ENCODE data around the gene C2.

Gene C2

DNA sequence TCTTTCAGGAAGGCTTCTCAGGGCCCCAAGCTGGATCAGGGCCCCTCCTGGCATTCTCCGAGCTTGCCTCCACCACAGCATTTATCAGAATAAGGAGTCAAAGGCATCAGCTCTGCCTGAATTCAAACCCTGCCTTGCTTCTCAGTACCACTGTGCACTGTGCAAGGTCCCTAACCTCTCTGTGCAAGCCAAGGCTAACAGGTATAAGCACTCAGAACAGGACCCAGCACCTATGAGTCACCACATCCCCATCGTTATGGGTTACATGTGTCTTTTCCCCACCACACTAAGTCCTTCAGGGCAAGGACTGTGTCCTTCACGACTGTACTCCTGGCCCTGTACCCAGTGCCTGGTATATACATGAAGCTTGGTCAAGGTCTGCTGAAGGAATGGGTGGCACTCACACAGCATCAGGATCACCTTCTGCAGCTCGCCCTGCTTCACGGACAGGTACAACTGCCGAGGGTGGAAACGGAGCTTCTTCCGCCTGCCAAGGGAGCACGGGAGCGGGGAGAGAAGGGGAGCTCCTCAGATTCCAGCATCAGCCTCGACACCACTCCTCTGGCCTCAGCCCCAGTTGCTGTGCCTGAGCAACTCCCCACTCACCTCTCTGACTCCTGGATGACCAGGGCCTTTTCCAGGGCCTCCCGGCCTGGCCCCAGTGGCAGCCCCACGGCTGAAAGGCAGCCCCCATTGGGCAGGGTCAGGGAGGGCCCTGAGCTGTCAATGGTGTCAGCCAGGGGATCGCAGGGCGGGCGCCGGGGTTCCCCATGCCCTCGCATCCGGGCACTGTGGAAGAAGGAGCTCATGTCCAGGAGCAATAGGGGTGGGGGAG is 40.1 kb upstream of the C2 start:
- TF ChIP-seq TCF12 (IDR thresholded peaks at IDR 0.05; ENCODE audit: low read depth) (no peak), EGR1 (IDR thresholded peaks at IDR 0.05) (no peak), EP300 (IDR thresholded peaks at IDR 0.05; ENCODE audit: borderline replicate concordance) (no peak), TAF1 (IDR thresholded peaks at IDR 0.05; ENCODE audit: low read depth) (no peak), NFIC (IDR thresholded peaks at IDR 0.05) (no peak), YY1 (IDR thresholded peaks at IDR 0.05; ENCODE audit: low read depth) (no peak), TEAD4 (IDR thresholded peaks at IDR 0.05) (no peak), USF1 (IDR thresholded peaks at IDR 0.05) (no peak)
- TF ChIP-seq, protein P1, sequence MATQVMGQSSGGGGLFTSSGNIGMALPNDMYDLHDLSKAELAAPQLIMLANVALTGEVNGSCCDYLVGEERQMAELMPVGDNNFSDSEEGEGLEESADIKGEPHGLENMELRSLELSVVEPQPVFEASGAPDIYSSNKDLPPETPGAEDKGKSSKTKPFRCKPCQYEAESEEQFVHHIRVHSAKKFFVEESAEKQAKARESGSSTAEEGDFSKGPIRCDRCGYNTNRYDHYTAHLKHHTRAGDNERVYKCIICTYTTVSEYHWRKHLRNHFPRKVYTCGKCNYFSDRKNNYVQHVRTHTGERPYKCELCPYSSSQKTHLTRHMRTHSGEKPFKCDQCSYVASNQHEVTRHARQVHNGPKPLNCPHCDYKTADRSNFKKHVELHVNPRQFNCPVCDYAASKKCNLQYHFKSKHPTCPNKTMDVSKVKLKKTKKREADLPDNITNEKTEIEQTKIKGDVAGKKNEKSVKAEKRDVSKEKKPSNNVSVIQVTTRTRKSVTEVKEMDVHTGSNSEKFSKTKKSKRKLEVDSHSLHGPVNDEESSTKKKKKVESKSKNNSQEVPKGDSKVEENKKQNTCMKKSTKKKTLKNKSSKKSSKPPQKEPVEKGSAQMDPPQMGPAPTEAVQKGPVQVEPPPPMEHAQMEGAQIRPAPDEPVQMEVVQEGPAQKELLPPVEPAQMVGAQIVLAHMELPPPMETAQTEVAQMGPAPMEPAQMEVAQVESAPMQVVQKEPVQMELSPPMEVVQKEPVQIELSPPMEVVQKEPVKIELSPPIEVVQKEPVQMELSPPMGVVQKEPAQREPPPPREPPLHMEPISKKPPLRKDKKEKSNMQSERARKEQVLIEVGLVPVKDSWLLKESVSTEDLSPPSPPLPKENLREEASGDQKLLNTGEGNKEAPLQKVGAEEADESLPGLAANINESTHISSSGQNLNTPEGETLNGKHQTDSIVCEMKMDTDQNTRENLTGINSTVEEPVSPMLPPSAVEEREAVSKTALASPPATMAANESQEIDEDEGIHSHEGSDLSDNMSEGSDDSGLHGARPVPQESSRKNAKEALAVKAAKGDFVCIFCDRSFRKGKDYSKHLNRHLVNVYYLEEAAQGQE (IDR thresholded peaks at IDR 0.05; ENCODE audit: low read depth): no peak

- TF ChIP-seq ZBTB7A (IDR thresholded peaks at IDR 0.05; ENCODE audit: low read depth) (peak; percentile 84), RAD21 (IDR thresholded peaks at IDR 0.05; ENCODE audit: low read depth) (peak; percentile 51), CEBPB (IDR thresholded peaks at IDR 0.05) (no peak), CREB1 (IDR thresholded peaks at IDR 0.05; ENCODE audit: low read depth) (no peak), NFIC (IDR thresholded peaks at IDR 0.05) (no peak)
- TF ChIP-seq, protein P1 (IDR thresholded peaks at IDR 0.05; ENCODE audit: low read depth): no peak
Measured at GRCh38 chr6:31888276-31889258, 39.0 kb upstream of the C2 start.

DNA sequence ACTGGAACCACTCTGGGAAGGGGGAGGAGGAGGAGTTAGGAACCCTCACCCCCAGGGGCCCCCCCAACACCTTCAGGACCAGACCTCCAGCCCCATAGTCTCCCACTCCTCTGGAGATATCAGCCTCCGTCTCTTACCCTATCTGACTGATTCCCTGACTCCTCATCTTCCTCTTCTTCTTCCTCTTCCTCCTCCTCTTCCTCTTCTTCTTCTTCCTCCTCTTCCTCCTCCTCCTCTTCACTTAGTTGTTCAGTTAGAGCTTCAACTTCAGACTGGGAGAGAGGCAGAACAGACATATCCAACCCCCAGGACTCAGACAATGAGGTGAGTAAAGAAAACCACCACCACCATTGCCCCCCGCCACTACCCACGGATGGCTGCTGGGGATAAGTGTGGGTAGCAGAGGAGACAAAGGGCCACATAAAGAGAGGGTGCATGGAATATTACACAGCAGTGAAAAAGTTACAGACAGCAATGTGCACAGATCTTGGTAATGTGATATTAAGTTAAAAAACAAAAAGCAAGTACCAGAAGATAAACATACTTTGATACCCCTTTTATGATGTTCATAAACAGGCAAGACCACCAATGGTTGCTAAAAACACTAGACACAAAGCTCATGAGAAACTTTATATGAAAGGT is 38.1 kb upstream of the C2 start:
- TF ChIP-seq TAF1 (IDR thresholded peaks at IDR 0.05; ENCODE audit: low read depth) (no peak), TEAD4 (IDR thresholded peaks at IDR 0.05) (no peak), USF1 (IDR thresholded peaks at IDR 0.05) (no peak), EP300 (IDR thresholded peaks at IDR 0.05; ENCODE audit: borderline replicate concordance) (no peak), CREB1 (IDR thresholded peaks at IDR 0.05; ENCODE audit: low read depth) (no peak), CEBPB (IDR thresholded peaks at IDR 0.05) (no peak), RAD21 (IDR thresholded peaks at IDR 0.05; ENCODE audit: low read depth) (no peak), NFIC (IDR thresholded peaks at IDR 0.05) (no peak)
- TF ChIP-seq, protein P2, sequence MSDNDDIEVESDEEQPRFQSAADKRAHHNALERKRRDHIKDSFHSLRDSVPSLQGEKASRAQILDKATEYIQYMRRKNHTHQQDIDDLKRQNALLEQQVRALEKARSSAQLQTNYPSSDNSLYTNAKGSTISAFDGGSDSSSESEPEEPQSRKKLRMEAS (IDR thresholded peaks at IDR 0.05): no peak

DNA sequence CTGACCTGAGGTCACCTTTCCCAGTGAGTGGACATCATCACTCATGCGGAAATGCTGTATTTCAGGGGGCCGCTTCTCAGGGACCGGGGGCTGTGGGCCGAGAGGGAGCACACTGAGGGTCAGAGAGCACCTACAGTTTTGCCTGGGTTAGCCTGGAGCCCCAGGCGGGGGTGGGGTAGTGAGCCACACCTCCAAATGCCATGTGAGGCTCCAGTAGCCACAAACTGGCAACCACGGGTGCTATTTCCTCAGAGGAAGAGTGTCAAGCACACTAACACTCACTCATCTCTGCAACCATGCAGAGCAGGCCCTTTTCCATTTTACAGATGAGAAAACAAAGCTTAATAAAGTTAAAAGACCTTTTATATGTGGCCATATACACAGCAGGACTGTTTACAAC is 34.7 kb upstream of the C2 start:
- TF ChIP-seq FOXM1 (IDR thresholded peaks at IDR 0.05; ENCODE audit: borderline replicate concordance, low read depth) (no peak), TCF12 (IDR thresholded peaks at IDR 0.05; ENCODE audit: low read depth) (no peak), CREB1 (IDR thresholded peaks at IDR 0.05; ENCODE audit: low read depth) (no peak)

GRCh38 chr6:31896493-31896855 is 31.0 kb upstream of the C2 start:
- TF ChIP-seq, protein P2 (IDR thresholded peaks at IDR 0.05): no peak
- TF ChIP-seq TCF12 (IDR thresholded peaks at IDR 0.05; ENCODE audit: low read depth) (no peak), EP300 (IDR thresholded peaks at IDR 0.05; ENCODE audit: borderline replicate concordance) (no peak), YY1 (IDR thresholded peaks at IDR 0.05; ENCODE audit: low read depth) (no peak), CREB1 (IDR thresholded peaks at IDR 0.05; ENCODE audit: low read depth) (no peak), CEBPB (IDR thresholded peaks at IDR 0.05) (no peak), NFIC (IDR thresholded peaks at IDR 0.05) (no peak), EGR1 (IDR thresholded peaks at IDR 0.05) (no peak), FOXM1 (IDR thresholded peaks at IDR 0.05; ENCODE audit: borderline replicate concordance, low read depth) (no peak), ZBTB7A (IDR thresholded peaks at IDR 0.05; ENCODE audit: low read depth) (no peak), USF1 (IDR thresholded peaks at IDR 0.05) (no peak), TEAD4 (IDR thresholded peaks at IDR 0.05) (no peak), TAF1 (IDR thresholded peaks at IDR 0.05; ENCODE audit: low read depth) (no peak), RAD21 (IDR thresholded peaks at IDR 0.05; ENCODE audit: low read depth) (no peak)
- TF ChIP-seq, protein P1 (IDR thresholded peaks at IDR 0.05; ENCODE audit: low read depth): no peak
